Breast epithelium (tissue), 4 donors: Measurements from ENCODE around the gene TMEM25. TPM values are rescaled to one million over a fixed set of nuclear protein-coding genes. Genes with fewer than 3 reads are reported as not detected.

Experiments
- DNase-seq, 2 donors: peaks; one replicate each; pipeline ENCODE4 v3.0.0-alpha.2; 2019; ENCODE audit warnings: low spot score in 2 of 2
- H3K27ac ChIP-seq, 2 donors: fragments of 200-600 bp; sonication (generic) in 1 of 2; one replicate each; pipeline ENCODE4 v1.5.1; 2016 to 2019; ENCODE audit warnings: mild to moderate bottlenecking in 1 of 2
- H3K27me3 ChIP-seq, 2 donors: fragments of 200-600 bp; sonication (generic) in 1 of 2; one replicate each; pipeline versions ENCODE4 v1.5.1 to v1.6.0; 2017 to 2019; ENCODE audit warnings: control low read depth in 1 of 2, mild to moderate bottlenecking in 1 of 2
- H3K36me3 ChIP-seq: fragments of 200-600 bp; one replicate; pipeline ENCODE4 v1.5.1; 2019
- H3K4me1 ChIP-seq, 2 donors: fragments of 200-600 bp; sonication (generic); one replicate each; pipeline ENCODE4 v1.5.1; 2016 to 2019; ENCODE audit warnings: control low read depth in 1 of 2
- H3K4me3 ChIP-seq, 3 donors: fragments of 200-600 bp; sonication (generic); 1 replicate in 2 of 3; 2 replicates in 1 of 3; pipeline ENCODE4 v1.5.1; 2016 to 2019; ENCODE audit warnings: mild to moderate bottlenecking in 3 of 3, moderate library complexity in 2 of 3
- H3K9me3 ChIP-seq, 2 donors: fragments of 200-600 bp; sonication (generic) in 1 of 2; one replicate each; pipeline ENCODE4 v1.5.1; 2016 to 2019; ENCODE audit warnings: control low read depth in 1 of 2
- POLR2A ChIP-seq: fragments of 450-650 bp; IDR thresholded peaks from one replicate; pipeline ENCODE4 v1.6.1; 2016; ENCODE audit warnings: antibody characterized with exemption, mild to moderate bottlenecking, moderate library complexity
- POLR2AphosphoS5 ChIP-seq, 3 donors: sonication (generic); formaldehyde crosslinking; IDR thresholded peaks; one replicate each; pipeline ENCODE4 v1.6.1; 2017; ENCODE audit warnings: antibody characterized with exemption in 3 of 3
- intact Hi-C: fragments of 100-400 bp; cut with DNase I; formaldehyde crosslinking; loops from one replicate; pipeline ENCODE4 v1.15.1; 2023; ENCODE audit warnings: low total_unique reads
- total RNA-seq, 3 donors: library from RNA; depleted of rRNA; stranded (reverse); fragments of >200 nt; gene quantifications; one replicate each; pipeline ENCODE4 v1.1.0, GENCODE V29; 2016
- TF ChIP-seq, protein P1 (sequence below), 3 donors: fragments of 450-650 bp; IDR thresholded peaks; one replicate each; pipeline ENCODE4 v1.5.1; 2016 to 2017; ENCODE audit warnings: antibody characterized with exemption in 3 of 3, mild to moderate bottlenecking in 3 of 3, moderate library complexity in 3 of 3

TMEM25 gene
- total RNA-seq, 3 donors from 2014 or later: 14.1 to 53.6 (median 38.0) TPM

DNA sequence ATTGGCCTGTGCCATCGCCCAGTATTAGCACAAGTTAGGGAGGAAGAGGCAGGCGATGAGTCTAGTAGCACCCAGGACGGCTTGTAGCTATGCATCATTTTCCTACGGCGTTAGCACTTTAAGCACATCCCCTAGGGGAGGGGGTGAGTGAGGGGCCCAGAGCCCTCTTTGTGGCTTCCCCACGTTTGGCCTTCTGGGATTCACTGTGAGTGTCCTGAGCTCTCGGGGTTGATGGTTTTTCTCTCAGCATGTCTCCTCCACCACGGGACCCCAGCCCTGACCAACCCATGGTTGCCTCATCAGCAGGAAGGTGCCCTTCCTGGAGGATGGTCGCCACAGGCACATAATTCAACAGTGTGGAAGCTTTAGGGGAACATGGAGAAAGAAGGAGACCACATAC, 4.3 kb downstream of the TMEM25 start:
- Histone ChIP-seq H3K4me1 (peaks cover 4 to 6% of the 10 kb centered on the region in 2 donors), H3K4me3 (no peak overlapping the region), H3K27ac (no peak overlapping the region), H3K9me3 (no peaks in the 10 kb centered on the region), H3K36me3 (no peaks in the 10 kb centered on the region), H3K27me3 (no peaks in the 10 kb centered on the region)
- DNase-seq: no peak
- TF ChIP-seq POLR2AphosphoS5 (IDR thresholded peaks at IDR 0.05): no peak
- intact Hi-C loops: no loop called here

- Histone ChIP-seq H3K4me3 (no peak overlapping the region), H3K27me3 (no peaks in the 10 kb centered on the region), H3K36me3 (no peaks in the 10 kb centered on the region), H3K9me3 (no peaks in the 10 kb centered on the region), H3K4me1 (peaks cover 4 to 6% of the 10 kb centered on the region in 2 donors), H3K27ac (no peak overlapping the region)
- TF ChIP-seq POLR2A: no peak
- TF ChIP-seq, protein P1, sequence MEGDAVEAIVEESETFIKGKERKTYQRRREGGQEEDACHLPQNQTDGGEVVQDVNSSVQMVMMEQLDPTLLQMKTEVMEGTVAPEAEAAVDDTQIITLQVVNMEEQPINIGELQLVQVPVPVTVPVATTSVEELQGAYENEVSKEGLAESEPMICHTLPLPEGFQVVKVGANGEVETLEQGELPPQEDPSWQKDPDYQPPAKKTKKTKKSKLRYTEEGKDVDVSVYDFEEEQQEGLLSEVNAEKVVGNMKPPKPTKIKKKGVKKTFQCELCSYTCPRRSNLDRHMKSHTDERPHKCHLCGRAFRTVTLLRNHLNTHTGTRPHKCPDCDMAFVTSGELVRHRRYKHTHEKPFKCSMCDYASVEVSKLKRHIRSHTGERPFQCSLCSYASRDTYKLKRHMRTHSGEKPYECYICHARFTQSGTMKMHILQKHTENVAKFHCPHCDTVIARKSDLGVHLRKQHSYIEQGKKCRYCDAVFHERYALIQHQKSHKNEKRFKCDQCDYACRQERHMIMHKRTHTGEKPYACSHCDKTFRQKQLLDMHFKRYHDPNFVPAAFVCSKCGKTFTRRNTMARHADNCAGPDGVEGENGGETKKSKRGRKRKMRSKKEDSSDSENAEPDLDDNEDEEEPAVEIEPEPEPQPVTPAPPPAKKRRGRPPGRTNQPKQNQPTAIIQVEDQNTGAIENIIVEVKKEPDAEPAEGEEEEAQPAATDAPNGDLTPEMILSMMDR (IDR thresholded peaks at IDR 0.05): no peak
- no peak for TF ChIP-seq POLR2AphosphoS5 (IDR thresholded peaks at IDR 0.05)
- DNase-seq: no peak
- intact Hi-C loops: no loop called here
These were observed 5.7 kb downstream of the TMEM25 start for GRCh38 chr11:118536726-118537125.

- Histone ChIP-seq H3K27me3 (no peaks in the 10 kb centered on the region), H3K36me3 (no peaks in the 10 kb centered on the region), H3K4me1 (no peaks in the 10 kb centered on the region), H3K9me3 (no peaks in the 10 kb centered on the region), H3K27ac (no peak overlapping the region), H3K4me3 (no peak overlapping the region)
- intact Hi-C loops: no loop called here
- no peak for DNase-seq
- TF ChIP-seq POLR2A: no peak
- no peak for TF ChIP-seq POLR2AphosphoS5 (IDR thresholded peaks at IDR 0.05)
- TF ChIP-seq, protein P1 (IDR thresholded peaks at IDR 0.05): no peak
These were observed 6.5 kb downstream of the TMEM25 start for GRCh38 chr11:118537409-118537980.

- no peaks in the 10 kb centered on the region for H3K9me3 ChIP-seq
- H3K4me3 ChIP-seq: no peak overlapping the region
- H3K36me3 ChIP-seq: no peaks in the 10 kb centered on the region
- H3K27me3 ChIP-seq: no peaks in the 10 kb centered on the region
- intact Hi-C loops: no loop called here
- no peaks in the 10 kb centered on the region for H3K4me1 ChIP-seq
- DNase-seq: no peak
- TF ChIP-seq POLR2AphosphoS5 (IDR thresholded peaks at IDR 0.05): no peak
- TF ChIP-seq, protein P1 (IDR thresholded peaks at IDR 0.05): no peak
- no peak for TF ChIP-seq POLR2A
- H3K27ac ChIP-seq: no peak overlapping the region
These were observed 13.1 kb downstream of the TMEM25 start for GRCh38 chr11:118544010-118544646.

DNA sequence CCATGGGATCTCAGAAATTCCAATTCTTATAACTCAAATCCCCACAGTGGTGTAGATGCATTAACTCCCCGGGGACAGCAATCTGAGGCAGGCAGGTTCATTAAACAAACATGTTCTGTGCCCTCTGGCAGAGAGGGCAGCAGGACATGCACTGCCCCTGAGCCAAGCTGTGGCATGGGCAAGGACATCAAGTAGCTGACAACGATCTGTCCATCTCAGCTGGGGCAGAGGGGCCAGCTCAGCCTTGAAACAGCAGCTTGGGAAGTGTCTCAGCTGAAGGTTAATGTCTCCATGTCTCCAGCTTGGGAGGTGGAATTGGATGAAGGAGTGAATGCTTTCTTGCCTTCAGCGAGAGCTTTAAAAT, 13.6 kb downstream of the TMEM25 start:
- no peak for DNase-seq
- Histone ChIP-seq H3K9me3 (no peaks in the 10 kb centered on the region), H3K36me3 (no peaks in the 10 kb centered on the region), H3K27me3 (no peaks in the 10 kb centered on the region), H3K27ac (no peak overlapping the region), H3K4me3 (no peak overlapping the region), H3K4me1 (no peaks in the 10 kb centered on the region)
- intact Hi-C loops: no loop called here
- TF ChIP-seq POLR2AphosphoS5 (IDR thresholded peaks at IDR 0.05) (no peak), POLR2A (no peak)
- TF ChIP-seq, protein P1 (IDR thresholded peaks at IDR 0.05): no peak
